Measurements from ENCODE around the gene NRP2.

NRP2 gene

GRCh38 chr2:205637320-205637602 lies 45.0 kb upstream of the NRP2 start:
- ATAC-seq (ENCODE audit: insufficient read depth, low read depth) (no peak), DNase-seq (no peak)

DNA sequence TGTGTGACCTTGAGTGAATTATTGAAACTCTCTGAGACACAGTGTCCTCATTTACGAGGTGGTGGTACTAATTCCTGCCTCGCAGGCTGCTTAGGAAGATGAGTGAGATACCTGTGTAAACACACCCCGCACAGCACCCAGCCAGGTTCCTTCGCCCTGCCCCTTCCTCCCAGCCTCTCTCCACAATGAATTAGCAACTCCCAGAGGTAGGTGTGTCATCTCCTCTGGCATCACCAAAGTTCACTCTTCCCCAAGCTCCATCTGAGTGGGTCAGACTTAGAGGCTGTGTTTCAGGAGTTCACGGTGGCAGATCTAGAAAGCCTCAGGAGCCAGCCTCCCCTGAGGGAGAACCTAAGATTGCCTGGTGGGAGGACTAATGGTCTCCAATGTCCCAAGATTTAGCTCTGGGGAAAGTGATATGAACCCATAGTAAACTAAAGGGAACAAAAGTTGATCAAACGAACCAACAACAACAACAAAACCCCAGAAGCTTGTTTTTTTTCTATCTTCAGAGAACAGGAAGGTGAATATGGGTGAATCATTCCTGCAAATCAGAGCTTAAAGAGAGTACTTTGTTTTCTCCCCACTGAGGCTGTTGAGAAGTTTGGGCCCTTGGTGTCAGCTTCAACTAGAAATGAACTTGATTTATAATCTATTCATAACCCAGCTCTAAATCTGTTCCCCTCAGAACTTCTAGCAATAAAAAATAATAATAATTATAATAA lies 44.4 kb upstream of the NRP2 start:
- no peak overlapping the region for H3K4me3 ChIP-seq (ENCODE audit: low read depth in 1 of 2, low read length in 2 of 2)
- TF ChIP-seq EZH2 (IDR thresholded peaks at IDR 0.05; ENCODE audit: borderline replicate concordance, low read depth, low read length, severe bottlenecking) (no peak), CTCF (IDR thresholded peaks at IDR 0.05; ENCODE audit: borderline replicate concordance, extremely low read depth, low read length, poor library complexity, severe bottlenecking) (no peak)
- ATAC-seq (ENCODE audit: insufficient read depth, low read depth) (no peak), DNase-seq (no peak)
- H3K27ac ChIP-seq (ENCODE audit: low read length), result no peak overlapping the region
- H3K36me3 ChIP-seq (ENCODE audit: insufficient read depth, low read length), result no peaks in the 10 kb centered on the region
- H4K20me1 ChIP-seq (ENCODE audit: insufficient read depth, low read length), result no peaks in the 10 kb centered on the region
- no peak overlapping the region for H2AFZ ChIP-seq (ENCODE audit: low read depth, low read length)
- no peaks in the 10 kb centered on the region for H3K4me1 ChIP-seq (ENCODE audit: insufficient read depth, low read length)
- no peak overlapping the region for H3K4me2 ChIP-seq (ENCODE audit: insufficient read depth, low read length)
- H3K9me3 ChIP-seq (ENCODE audit: insufficient read depth, low read length, severe bottlenecking), result peaks cover 3% of the 10 kb centered on the region
- H3K27me3 ChIP-seq (ENCODE audit: insufficient read depth, low read length, poor library complexity), result no peaks in the 10 kb centered on the region
- H3K9ac ChIP-seq (ENCODE audit: low read depth, low read length), result no peak overlapping the region
- no peaks in the 10 kb centered on the region for H3K79me2 ChIP-seq (ENCODE audit: insufficient read depth, low read length)

More at GRCh38 chr2:205637320-205637602, 45.0 kb upstream of the NRP2 start:
- H3K9ac ChIP-seq (ENCODE audit: low read depth, low read length), result no peak overlapping the region
- no peak overlapping the region for H2AFZ ChIP-seq (ENCODE audit: low read depth, low read length)
- H4K20me1 ChIP-seq (ENCODE audit: insufficient read depth, low read length), result no peaks in the 10 kb centered on the region
- H3K79me2 ChIP-seq (ENCODE audit: insufficient read depth, low read length), result no peaks in the 10 kb centered on the region
- H3K27ac ChIP-seq (ENCODE audit: low read length), result no peak overlapping the region
- H3K4me3 ChIP-seq (ENCODE audit: low read depth in 1 of 2, low read length in 2 of 2), result no peak overlapping the region
- H3K4me2 ChIP-seq (ENCODE audit: insufficient read depth, low read length), result no peak overlapping the region
- TF ChIP-seq CTCF (IDR thresholded peaks at IDR 0.05; ENCODE audit: borderline replicate concordance, extremely low read depth, low read length, poor library complexity, severe bottlenecking) (no peak), EZH2 (IDR thresholded peaks at IDR 0.05; ENCODE audit: borderline replicate concordance, low read depth, low read length, severe bottlenecking) (no peak)
- H3K9me3 ChIP-seq (ENCODE audit: insufficient read depth, low read length, severe bottlenecking), result peaks cover 3% of the 10 kb centered on the region
- H3K4me1 ChIP-seq (ENCODE audit: insufficient read depth, low read length), result no peaks in the 10 kb centered on the region
- no peaks in the 10 kb centered on the region for H3K27me3 ChIP-seq (ENCODE audit: insufficient read depth, low read length, poor library complexity)
- H3K36me3 ChIP-seq (ENCODE audit: insufficient read depth, low read length), result no peaks in the 10 kb centered on the region

DNA sequence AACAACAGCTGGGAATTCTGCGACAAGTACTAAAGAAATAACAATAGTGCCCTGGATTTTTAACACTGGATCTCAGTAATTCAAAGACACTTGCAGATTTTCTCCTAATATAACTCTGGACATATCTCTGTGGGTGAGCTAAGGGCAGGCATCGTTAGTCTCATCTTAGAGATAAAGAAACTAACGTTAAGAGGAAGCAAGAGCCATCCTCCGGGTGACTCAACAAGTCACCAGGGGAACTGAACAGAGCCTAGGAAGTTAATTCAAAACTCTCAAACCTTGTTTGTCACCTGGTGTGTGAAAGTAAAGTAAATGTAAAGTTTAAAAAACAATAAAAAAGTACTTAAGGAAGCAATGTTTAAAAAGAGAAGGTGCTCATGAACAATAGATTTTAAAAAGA lies 41.6 kb upstream of the NRP2 start:
- H3K9me3 ChIP-seq (ENCODE audit: insufficient read depth, low read length, severe bottlenecking), result peaks cover 3% of the 10 kb centered on the region
- H3K36me3 ChIP-seq (ENCODE audit: insufficient read depth, low read length), result no peaks in the 10 kb centered on the region
- H3K4me2 ChIP-seq (ENCODE audit: insufficient read depth, low read length), result no peak overlapping the region
- no peak overlapping the region for H3K4me3 ChIP-seq (ENCODE audit: low read depth in 1 of 2, low read length in 2 of 2)
- H2AFZ ChIP-seq (ENCODE audit: low read depth, low read length), result no peak overlapping the region
- H3K27me3 ChIP-seq (ENCODE audit: insufficient read depth, low read length, poor library complexity), result no peaks in the 10 kb centered on the region
- H3K9ac ChIP-seq (ENCODE audit: low read depth, low read length), result no peak overlapping the region
- DNase-seq (no peak), ATAC-seq (ENCODE audit: insufficient read depth, low read depth) (no peak)
- H3K27ac ChIP-seq (ENCODE audit: low read length), result no peak overlapping the region
- TF ChIP-seq EZH2 (IDR thresholded peaks at IDR 0.05; ENCODE audit: borderline replicate concordance, low read depth, low read length, severe bottlenecking) (no peak), CTCF (IDR thresholded peaks at IDR 0.05; ENCODE audit: borderline replicate concordance, extremely low read depth, low read length, poor library complexity, severe bottlenecking) (no peak)
- no peaks in the 10 kb centered on the region for H4K20me1 ChIP-seq (ENCODE audit: insufficient read depth, low read length)
- H3K79me2 ChIP-seq (ENCODE audit: insufficient read depth, low read length), result no peaks in the 10 kb centered on the region
- H3K4me1 ChIP-seq (ENCODE audit: insufficient read depth, low read length), result no peaks in the 10 kb centered on the region
